Measurements from ENCODE around the gene PDLIM4.

PDLIM4 gene

GRCh38 chr5:132281856-132282614 lies 24.5 kb downstream of the PDLIM4 start:
- DNase-seq (ENCODE audit: low read depth in 2 of 2, low spot score in 1 of 2), result no peak

GRCh38 chr5:132283423-132284043 lies 26.0 kb downstream of the PDLIM4 start:
- DNase-seq (ENCODE audit: low read depth in 2 of 2, low spot score in 1 of 2), result no peak

GRCh38 chr5:132289097-132289496 lies 31.6 kb downstream of the PDLIM4 start:
- DNase-seq (ENCODE audit: low read depth in 2 of 2, low spot score in 1 of 2), result no peak

GRCh38 chr5:132291026-132291425 lies 33.5 kb downstream of the PDLIM4 start:
- no peak for DNase-seq (ENCODE audit: low read depth in 2 of 2, low spot score in 1 of 2)

- peak; percentile 35 to 43 for DNase-seq (ENCODE audit: low read depth in 2 of 2, low spot score in 1 of 2)
These were observed 35.8 kb downstream of the PDLIM4 start for GRCh38 chr5:132293066-132293991.

- DNase-seq (ENCODE audit: low read depth in 2 of 2, low spot score in 1 of 2), result peak; percentile 38 to 47
These were observed 36.7 kb downstream of the PDLIM4 start, which contains the start of gene SLC22A4 for GRCh38 chr5:132293992-132294727. Gene SLC22A4, plus strand, starts transcription at chr5:132294394. Its CDS starts 223 bp downstream, at chr5:132294617.

- DNase-seq (ENCODE audit: low read depth in 2 of 2, low spot score in 1 of 2), result peak; percentile 31 to 54
These were observed 37.4 kb downstream of the PDLIM4 start for GRCh38 chr5:132294728-132295504.

GRCh38 chr5:132295505-132296411 lies 38.3 kb downstream of the PDLIM4 start:
- no peak for DNase-seq (ENCODE audit: low read depth in 2 of 2, low spot score in 1 of 2)

GRCh38 chr5:132296412-132297016 lies 39.0 kb downstream of the PDLIM4 start:
- DNase-seq (ENCODE audit: low read depth in 2 of 2, low spot score in 1 of 2), result no peak

- no peak for DNase-seq (ENCODE audit: low read depth in 2 of 2, low spot score in 1 of 2)
These were observed 39.9 kb downstream of the PDLIM4 start for GRCh38 chr5:132297211-132297940.

- no peak for DNase-seq (ENCODE audit: low read depth in 2 of 2, low spot score in 1 of 2)
These were observed 41.1 kb downstream of the PDLIM4 start for GRCh38 chr5:132298298-132299212.

- DNase-seq (ENCODE audit: low read depth in 2 of 2, low spot score in 1 of 2), result no peak
These were observed 42.4 kb downstream of the PDLIM4 start for GRCh38 chr5:132299917-132300316.

- DNase-seq (ENCODE audit: low read depth in 2 of 2, low spot score in 1 of 2), result no peak
These were observed 43.3 kb downstream of the PDLIM4 start for GRCh38 chr5:132300577-132301343.

GRCh38 chr5:132301344-132302271 lies 44.1 kb downstream of the PDLIM4 start:
- no peak for DNase-seq (ENCODE audit: low read depth in 2 of 2, low spot score in 1 of 2)

GRCh38 chr5:132302413-132302812 lies 44.9 kb downstream of the PDLIM4 start:
- DNase-seq (ENCODE audit: low read depth in 2 of 2, low spot score in 1 of 2), result no peak

Data from stimulated activated CD8-positive, alpha-beta memory T cell treated with anti-CD3 and anti-CD28 coated beads, Interleukin-4, amount 100 ng/mL, for 1 hour (primary cell).